GM19328 (cell line): ENCODE measurements around the gene CDH4.

Source experiments
- ATAC-seq: cut with Tn5 transposase; IDR thresholded peaks from one replicate; pipeline ENCODE4 v1.9.1; 2021; ENCODE audit warnings: mild to moderate bottlenecking, moderate library complexity; ENCODE audit not compliant: unreplicated experiment

CDH4 gene

GRCh38 chr20:61635721-61636455 is 383.8 kb downstream of the CDH4 start:
- ATAC-seq, result no peak

DNA sequence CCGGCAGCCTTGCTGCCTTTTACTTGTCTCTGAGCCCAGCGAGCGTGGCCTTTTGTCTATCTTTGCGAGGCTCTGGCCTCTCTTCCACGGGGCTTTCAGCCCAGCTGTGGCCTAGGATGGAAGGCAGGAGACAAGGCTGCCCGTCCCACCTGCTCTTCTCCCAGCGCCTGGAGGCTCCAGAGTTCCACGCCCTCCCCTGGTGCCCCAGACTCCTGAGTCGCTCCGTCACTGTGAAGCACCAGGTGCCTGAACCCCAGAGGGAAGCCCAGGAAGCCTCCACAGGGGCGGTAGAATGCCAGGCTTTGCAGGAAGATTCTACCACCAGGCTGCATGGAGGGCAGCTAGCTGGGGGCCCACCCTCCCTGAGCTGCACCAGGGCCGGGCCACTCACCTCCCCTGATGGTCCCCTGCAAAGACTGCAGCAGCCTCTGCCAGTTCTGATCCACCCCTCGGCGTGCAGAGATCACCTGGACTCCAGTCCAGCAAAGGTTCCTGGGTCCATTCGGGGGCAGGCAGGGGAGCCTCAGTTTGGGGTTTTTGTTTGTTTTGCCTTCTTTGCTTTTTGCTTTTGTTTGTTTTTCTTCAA is 384.6 kb downstream of the CDH4 start:
- ATAC-seq, result no peak

DNA sequence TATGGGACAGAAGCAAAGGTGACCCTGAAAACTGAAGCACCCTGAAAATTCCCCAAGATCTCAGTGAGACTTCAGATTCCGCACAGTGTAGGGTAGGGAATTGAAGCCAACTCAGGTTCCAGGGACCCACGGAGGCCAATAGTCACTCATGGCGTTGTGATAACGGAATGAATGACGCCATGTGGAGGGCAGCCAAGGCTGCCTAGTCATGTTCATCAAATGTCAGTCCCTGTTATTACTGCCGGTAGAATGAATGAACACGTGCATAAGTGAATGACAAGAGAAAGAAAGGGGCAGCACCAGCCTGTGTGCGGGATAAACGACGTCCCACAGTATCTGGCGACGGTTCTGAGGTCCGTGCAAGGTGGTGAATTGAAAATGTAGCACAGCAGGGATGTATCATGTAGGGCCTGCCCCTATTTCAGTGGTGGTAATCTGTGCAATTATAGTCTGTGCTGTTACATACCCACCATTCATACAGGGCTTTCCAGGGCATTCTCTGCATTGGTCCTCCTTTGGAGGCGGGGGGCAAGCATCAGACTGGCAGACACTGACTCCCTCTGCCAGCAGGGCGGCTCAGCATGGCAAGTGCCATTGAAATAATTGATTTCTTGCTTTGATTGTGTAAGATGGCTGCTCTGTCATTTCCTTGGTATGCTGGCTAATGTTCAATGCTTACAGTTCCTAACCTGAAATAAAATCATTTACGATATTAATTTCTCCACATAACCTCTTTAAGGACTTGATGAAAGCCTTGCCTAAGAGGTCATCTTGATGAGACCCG is 386.9 kb downstream of the CDH4 start:
- no peak for ATAC-seq

GRCh38 chr20:61640131-61640870 is 388.2 kb downstream of the CDH4 start:
- no peak for ATAC-seq

- ATAC-seq, result no peak
These were observed 388.8 kb downstream of the CDH4 start for GRCh38 chr20:61640871-61641245.

GRCh38 chr20:61643656-61644377 is 391.8 kb downstream of the CDH4 start:
- ATAC-seq, result no peak

GRCh38 chr20:61644378-61645076 is 392.5 kb downstream of the CDH4 start:
- ATAC-seq, result no peak

GRCh38 chr20:61645732-61646131 is 393.7 kb downstream of the CDH4 start:
- no peak for ATAC-seq

DNA sequence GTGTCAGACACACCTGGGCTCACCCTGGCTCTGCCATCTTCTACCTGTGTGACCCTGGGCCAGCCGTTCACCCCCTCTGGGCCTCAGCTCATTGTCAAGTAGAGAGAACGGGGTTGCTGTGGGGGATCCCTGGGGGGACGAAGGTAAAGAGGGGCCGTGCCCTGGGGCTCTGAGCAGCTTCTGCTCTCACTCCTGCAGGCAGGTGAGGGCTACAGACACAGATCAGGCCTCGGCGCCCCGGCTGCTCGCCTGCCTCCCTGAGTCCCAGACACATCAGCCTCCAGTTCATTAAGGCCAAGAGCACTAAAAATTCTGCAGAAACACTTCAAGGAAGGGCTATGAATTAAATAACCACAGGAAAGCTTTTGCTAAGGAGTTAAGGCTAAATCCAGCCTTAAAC is 394.4 kb downstream of the CDH4 start:
- no peak for ATAC-seq

DNA sequence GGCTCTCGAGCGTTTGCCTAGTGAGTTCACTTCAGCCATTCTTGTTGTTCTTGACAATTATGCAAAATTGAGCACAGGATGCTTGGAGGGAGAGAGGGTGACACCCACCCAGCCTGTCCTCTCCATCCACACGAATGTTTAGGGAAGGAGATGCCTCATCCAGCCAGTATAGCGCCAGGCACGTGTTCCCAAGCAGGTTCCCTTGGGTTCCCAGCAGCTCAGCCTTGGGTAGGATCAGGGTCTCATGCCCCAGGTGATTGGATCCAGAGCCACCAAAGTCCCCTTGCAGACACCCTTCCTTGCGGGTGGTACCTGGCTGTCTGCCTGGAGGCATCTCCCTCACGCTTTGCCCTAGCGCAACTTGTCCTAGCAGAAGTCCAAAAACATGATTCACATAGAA is 394.9 kb downstream of the CDH4 start:
- ATAC-seq, result no peak

GRCh38 chr20:61647702-61648101 is 395.6 kb downstream of the CDH4 start:
- ATAC-seq, result no peak

GRCh38 chr20:61649105-61649859 is 397.2 kb downstream of the CDH4 start:
- no peak for ATAC-seq

GRCh38 chr20:61649860-61650162 is 397.8 kb downstream of the CDH4 start:
- ATAC-seq, result no peak

GRCh38 chr20:61650912-61651733 is 399.1 kb downstream of the CDH4 start:
- no peak for ATAC-seq

GRCh38 chr20:61652146-61652545 is 400.1 kb downstream of the CDH4 start:
- ATAC-seq, result no peak

DNA sequence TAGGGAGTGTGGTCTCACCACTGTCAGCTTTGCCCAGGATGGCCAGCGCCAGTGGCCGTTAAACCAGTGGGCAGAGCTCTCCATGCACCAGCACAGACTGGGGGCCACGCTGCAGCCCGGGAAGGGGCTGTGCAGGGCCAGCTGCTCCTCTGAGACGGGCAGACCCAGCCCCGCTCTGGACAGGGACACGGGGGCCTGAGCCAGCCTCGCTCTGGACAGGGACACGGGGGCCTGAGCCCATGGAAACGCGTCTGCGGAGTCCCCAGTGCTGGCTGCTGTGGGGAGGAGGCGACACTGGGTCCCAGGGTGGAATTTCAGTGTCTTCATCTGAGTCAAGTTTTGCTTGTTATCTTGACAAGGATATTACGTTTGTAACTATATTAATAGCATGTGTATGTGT is 402.7 kb downstream of the CDH4 start:
- no peak for ATAC-seq

GRCh38 chr20:61655591-61655990 is 403.5 kb downstream of the CDH4 start:
- ATAC-seq, result no peak

DNA sequence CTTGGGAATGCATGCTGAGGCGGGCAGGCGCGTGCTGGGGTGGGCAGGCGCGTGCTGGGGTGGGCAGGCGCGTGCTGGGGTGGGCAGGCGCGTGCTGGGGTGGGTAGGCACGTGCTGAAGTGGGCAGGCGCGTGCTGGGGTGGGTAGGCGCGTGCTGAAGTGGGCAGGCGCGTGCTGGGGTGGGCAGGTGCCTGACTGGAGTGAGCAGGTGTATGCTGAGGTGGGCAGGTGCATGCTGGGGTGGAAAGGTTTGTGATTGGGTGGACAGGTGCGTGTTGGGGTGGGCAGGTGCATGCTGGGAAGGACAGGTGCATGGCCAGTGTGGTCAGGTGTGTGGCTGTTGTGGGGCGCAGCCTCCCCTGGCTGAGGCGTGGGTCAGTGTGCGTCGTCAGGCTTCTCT is 404.1 kb downstream of the CDH4 start:
- no peak for ATAC-seq
